Measurements from ENCODE around the gene SIAH1. TPM values are rescaled to one million over a fixed set of nuclear protein-coding genes. Genes with fewer than 3 reads are reported as not detected.
"Not testable (repeated sequence)": the region's sequence is repeated elsewhere in the genome, so short reads cannot be mapped to it uniquely, and the experiment has no call there.

The SIAH1 gene
- total RNA-seq, 4 donors from 2014 or later = 13.1 to 24.4 (median 16.5) TPM

GRCh38 chr16:48317614-48318315 lies 67.4 kb downstream of the SIAH1 start:
- Histone ChIP-seq H3K4me1 (peaks cover 4 to 42% (median 5%) of the 10 kb centered on the region in 3 donors), H3K27me3 (no peaks in the 10 kb centered on the region), H3K27ac (peak overlapping the region in 2 of 4 donors; percentile 9 to 18), H3K4me3 (no peak overlapping the region), H3K9me3 (peaks cover 0 to 5% (median 0%) of the 10 kb centered on the region in 3 donors), H3K36me3 (peaks cover 0 to 62% (median 0%) of the 10 kb centered on the region in 3 donors)
- DNase-seq = no peak
- TF ChIP-seq POLR2A (IDR thresholded peaks at IDR 0.05) (no peak), CTCF (IDR thresholded peaks at IDR 0.05) (no peak)
- intact Hi-C loops (cut with DNase I) = no loop called here
- 39 to 59% methylated on average over 2 of the region's 2 CpGs for WGBS, 2 donors

GRCh38 chr16:48317026-48317425 lies 68.2 kb downstream of the SIAH1 start:
- H3K36me3 ChIP-seq = peaks cover 0 to 62% (median 0%) of the 10 kb centered on the region in 3 donors
- H3K27me3 ChIP-seq = no peaks in the 10 kb centered on the region
- H3K4me1 ChIP-seq = peaks cover 4 to 40% (median 5%) of the 10 kb centered on the region in 3 donors
- H3K27ac ChIP-seq = peak overlapping the region in 1 of 4 donors; percentile 18
- intact Hi-C loops (cut with DNase I) = no loop called here
- no peak for DNase-seq
- H3K4me3 ChIP-seq = no peak overlapping the region
- no peak for TF ChIP-seq CTCF (IDR thresholded peaks at IDR 0.05)
- TF ChIP-seq POLR2A (IDR thresholded peaks at IDR 0.05) = no peak
- WGBS, 2 donors = 86 to 95% methylated on average over 1 of the region's 1 CpG
- peaks cover 0 to 10% (median 0%) of the 10 kb centered on the region in 3 donors for H3K9me3 ChIP-seq

- H3K4me3 ChIP-seq; H3K27me3 ChIP-seq; H3K27ac ChIP-seq; intact Hi-C loops (cut with DNase I); DNase-seq: not testable (repeated sequence)
- Histone ChIP-seq H3K9me3 (peaks cover 0 to 34% (median 8%) of the 10 kb centered on the region in 3 donors), H3K36me3 (peaks cover 0 to 80% (median 0%) of the 10 kb centered on the region in 3 donors), H3K4me1 (peaks cover 0 to 17% (median 5%) of the 10 kb centered on the region in 3 donors)
- WGBS, 2 donors = 97 to 98% methylated on average over 3 of the region's 3 CpGs
These were observed 71.3 kb downstream of the SIAH1 start for GRCh38 chr16:48313905-48314304.

- no peak overlapping the region for H3K27ac ChIP-seq
- no peak for DNase-seq
- H3K36me3 ChIP-seq = peaks cover 0 to 92% (median 0%) of the 10 kb centered on the region in 3 donors
- H3K9me3 ChIP-seq = peaks cover 0 to 38% (median 8%) of the 10 kb centered on the region in 3 donors
- no peaks in the 10 kb centered on the region for H3K27me3 ChIP-seq
- intact Hi-C loops (cut with DNase I) = no loop called here
- H3K4me3 ChIP-seq = no peak overlapping the region
- H3K4me1 ChIP-seq = no peaks in the 10 kb centered on the region
- TF ChIP-seq POLR2A (IDR thresholded peaks at IDR 0.05) (no peak), CTCF (IDR thresholded peaks at IDR 0.05) (no peak)
- WGBS, 2 donors = 93 to 100% methylated on average over 4 of the region's 4 CpGs
These were observed 74.1 kb downstream of the SIAH1 start for GRCh38 chr16:48310908-48311641.

Small RNA genes lying within 50 kb of the gene (small RNA-seq; reads per million reads assigned to genes)
- gene RF00017 = 0 reads per million in 4 donors

Other genes with a start within 250 kb of the SIAH1 start
- gene ABCC12, start 229.4 kb downstream of the SIAH1 start, total RNA-seq = not detected
- gene LONP2, start 141.1 kb downstream of the SIAH1 start, total RNA-seq = 10 to 100 TPM; 30.9 to 57.2 (median 40.3) TPM
- under 1 TPM in 3 of 4 donors, not detected in 1; 0.09 to 0.57 (median 0.19) TPM for gene ABCC11, start 137.9 kb downstream of the SIAH1 start, total RNA-seq
- gene N4BP1, start 224.8 kb upstream of the SIAH1 start, total RNA-seq = 10 to 100 TPM; 32.4 to 67.4 (median 37.6) TPM